Choroid plexus epithelial cell (primary cell): ENCODE measurements around the gene ITPK1.

Source experiments
- DNase-seq: peaks from one replicate; pipeline ENCODE4 v3.0.0-alpha.2; 2010; ENCODE audit warnings: low read depth
- H3K4me3 ChIP-seq: 2 replicates; pipeline ENCODE4 v1.5.1; 2011; ENCODE audit warnings: low read depth, mild to moderate bottlenecking, control low read depth, low read length, moderate library complexity
- CTCF ChIP-seq: conservative IDR thresholded peaks from 2 replicates; pipeline ENCODE4 v1.5.1; 2011; ENCODE audit warnings: low read depth, mild to moderate bottlenecking, control low read depth, inconsistent platforms, low read length, moderate library complexity

Gene ITPK1

GRCh38 chr14:92963301-92964123 lies 152.2 kb downstream of the ITPK1 start:
- H3K4me3 ChIP-seq: no peak overlapping the region
- no peak for DNase-seq
- TF ChIP-seq CTCF: no peak

DNA sequence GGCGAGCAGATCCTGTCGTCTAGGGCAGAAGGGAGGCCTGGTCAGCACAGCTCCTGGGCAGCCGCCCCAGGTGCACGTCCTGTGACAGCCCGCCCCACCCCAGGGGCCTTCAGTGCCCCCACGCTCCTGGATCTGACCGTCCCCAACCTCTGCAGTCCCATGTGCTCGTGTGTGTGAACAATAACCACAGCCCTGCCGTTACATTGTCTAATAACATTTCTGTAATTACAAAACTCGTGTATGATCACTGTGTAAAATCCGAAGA lies 153.0 kb downstream of the ITPK1 start:
- no peak overlapping the region for H3K4me3 ChIP-seq
- DNase-seq: no peak
- TF ChIP-seq CTCF: no peak

- H3K4me3 ChIP-seq: no peak overlapping the region
- no peak for TF ChIP-seq CTCF
- DNase-seq: no peak
These were observed 153.5 kb downstream of the ITPK1 start for GRCh38 chr14:92962031-92962830.

DNA sequence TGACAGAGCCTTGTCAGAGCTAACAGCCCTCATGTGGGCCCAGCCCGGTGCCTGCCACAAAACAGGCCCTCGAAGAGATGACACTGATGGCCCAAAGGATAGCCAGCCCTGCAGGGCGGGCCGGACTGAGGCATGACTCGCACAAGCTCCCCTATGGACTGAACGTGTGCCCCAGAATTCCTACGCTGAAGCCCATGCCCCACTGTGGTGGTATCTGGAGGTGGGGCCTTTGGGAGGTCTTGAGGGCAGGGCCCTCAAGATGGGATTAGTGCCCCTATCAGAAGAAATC lies 154.2 kb downstream of the ITPK1 start:
- no peak for DNase-seq
- no peak for TF ChIP-seq CTCF
- no peak overlapping the region for H3K4me3 ChIP-seq

- DNase-seq: peak; percentile 30
- TF ChIP-seq CTCF: no peak
- H3K4me3 ChIP-seq: no peak overlapping the region
These were observed 154.8 kb downstream of the ITPK1 start for GRCh38 chr14:92960706-92961566.

DNA sequence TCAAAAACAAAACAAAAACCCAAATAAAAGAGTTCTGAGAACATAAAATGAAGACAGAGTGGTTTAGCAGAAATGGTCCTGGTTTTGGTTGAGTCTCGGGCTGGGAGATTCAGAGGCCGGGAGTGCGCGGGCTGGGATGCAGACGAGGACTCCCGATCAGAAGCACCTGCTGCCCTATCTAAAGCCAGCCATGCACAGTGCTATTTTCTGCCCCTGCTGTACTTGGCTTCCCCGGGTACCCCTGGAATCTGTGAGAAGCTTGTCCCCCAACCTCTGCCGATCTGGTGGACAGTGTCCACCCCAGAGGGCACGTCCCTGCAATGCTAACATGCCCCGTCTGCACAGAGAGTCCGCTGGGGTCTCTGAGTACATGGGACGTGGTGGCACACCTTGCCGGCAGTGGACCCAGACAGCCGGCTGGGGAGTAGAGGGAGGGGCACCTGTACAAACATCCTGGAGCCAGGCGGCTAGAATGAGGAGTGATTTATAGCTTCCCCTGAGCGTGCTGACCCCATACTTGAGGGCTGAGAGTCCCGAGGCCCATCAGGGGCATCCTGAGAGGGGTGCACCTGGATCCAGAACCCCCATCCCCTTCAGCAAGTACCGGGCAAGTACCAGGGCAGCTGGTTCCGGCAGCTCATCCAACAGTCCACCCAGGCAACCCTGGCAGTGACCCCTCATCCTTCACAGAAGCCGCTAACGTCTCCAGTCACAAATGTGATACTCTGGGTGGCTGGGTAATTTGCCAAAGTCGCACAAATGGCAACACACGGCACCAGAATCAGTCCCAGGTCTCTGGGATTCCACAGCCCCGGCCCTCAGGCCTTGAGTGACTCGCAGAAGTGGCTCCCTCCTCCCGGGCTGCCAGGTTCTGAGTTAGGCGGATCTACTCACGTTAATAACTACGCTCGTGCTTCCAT lies 155.7 kb downstream of the ITPK1 start:
- no peak overlapping the region for H3K4me3 ChIP-seq
- no peak for TF ChIP-seq CTCF
- DNase-seq: no peak
